ENCODE measurements around the gene RPL37A.
A peak's percentile ranks its signal among the peaks of the same experiment; 100 is the strongest.
"Not testable (repeated sequence)": the region's sequence is repeated elsewhere in the genome, so short reads cannot be mapped to it uniquely, and the experiment has no call there.

Gene RPL37A

GRCh38 chr2:216518566-216519119, 20.0 kb downstream of the RPL37A start:
- not testable (repeated sequence) for DNase-seq

GRCh38 chr2:216519154-216519762, 20.6 kb downstream of the RPL37A start:
- DNase-seq = peak; percentile 71

DNA sequence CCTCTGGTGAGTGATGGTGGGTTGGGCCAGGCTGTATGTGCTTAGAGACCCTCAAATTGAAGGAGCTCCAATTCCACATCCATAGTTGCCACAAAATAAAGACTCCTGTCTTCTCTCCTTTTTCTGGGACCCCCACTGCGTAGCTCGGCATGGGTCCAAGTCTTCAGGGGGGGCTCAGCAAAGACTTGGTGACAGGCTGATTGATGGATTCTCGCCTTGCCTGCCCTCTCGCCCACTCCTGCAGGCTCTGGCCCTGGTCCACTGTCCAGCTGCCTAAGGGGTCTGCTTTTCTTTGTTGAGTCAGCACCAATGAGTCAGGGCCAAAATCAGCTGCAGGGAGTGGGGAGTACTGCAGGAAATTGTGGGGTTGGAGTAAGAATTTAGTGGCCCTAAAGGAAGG, 21.5 kb downstream of the RPL37A start:
- no peak for DNase-seq

DNA sequence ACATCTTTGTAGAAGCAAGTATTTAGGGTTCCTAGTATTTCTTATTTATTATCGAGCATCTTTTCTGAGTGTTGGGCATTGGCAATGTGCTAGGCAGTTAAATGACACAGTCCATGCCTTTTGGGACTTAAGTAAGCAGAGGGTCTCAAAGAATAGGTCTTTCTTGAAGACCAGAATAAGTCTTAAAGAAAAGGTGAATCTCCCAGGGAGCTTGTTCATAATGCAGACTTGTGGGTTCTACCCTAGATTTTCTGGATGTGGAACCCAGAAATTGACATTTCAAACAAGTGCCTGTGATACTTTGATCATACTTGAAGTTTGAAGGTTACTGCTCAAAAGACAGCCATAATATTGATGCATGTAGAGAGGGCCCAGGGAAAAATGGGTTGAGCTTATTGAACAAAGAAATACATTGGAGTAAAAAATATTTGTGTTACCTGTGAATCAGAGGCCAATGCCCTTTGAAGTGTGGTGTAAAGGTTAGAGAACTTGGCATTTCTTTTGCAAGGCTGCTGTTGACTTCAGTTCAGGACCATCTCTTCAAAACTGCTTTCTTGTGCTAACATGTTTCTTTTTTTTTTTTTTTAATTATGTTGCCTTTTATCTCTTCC, 24.4 kb downstream of the RPL37A start:
- no peak for DNase-seq

GRCh38 chr2:216525972-216526371, 27.3 kb downstream of the RPL37A start:
- no peak for DNase-seq

DNA sequence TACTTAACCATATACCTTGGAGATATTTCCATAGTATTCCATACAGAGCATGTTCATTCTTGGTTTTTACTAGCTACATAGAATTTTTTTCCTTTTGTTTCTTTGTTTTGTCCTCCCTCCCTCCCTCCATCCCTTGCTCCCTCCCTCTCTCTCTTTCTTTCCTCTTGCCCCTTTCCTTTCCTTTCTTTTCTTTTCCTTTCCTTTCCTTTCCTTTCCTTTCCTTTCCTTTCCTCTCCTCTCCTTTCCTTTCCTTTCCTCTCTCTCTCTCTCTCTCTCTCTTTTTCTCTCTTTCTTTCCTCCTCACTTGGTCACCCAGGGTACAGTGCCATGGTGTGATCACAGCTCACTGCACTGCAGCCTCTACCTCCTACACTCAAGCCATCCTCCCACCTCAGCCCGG, 28.3 kb downstream of the RPL37A start:
- no peak for DNase-seq

GRCh38 chr2:216527600-216527999, 29.0 kb downstream of the RPL37A start:
- no peak for DNase-seq

DNA sequence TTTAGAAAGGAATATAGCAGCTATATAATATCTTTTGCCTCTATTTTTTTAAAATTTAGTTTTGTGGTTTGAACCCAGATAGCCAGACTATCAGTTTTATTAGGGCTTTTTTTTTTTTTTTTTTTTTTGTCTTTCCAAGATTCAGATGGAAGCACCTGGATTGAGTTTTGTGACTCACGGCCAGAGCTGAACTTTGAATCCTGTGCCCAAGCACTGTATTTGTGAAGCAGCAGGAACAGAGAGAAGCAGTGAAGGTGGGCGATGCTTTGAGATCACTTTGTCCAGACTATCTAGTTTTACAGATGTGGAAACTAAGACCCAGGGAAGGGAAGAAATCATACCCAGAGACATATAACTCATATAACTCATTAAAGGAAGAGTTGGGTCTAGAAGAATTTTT, 33.9 kb downstream of the RPL37A start:
- no peak for DNase-seq

- DNase-seq = no peak
Observed at GRCh38 chr2:216533609-216534008, 35.0 kb downstream of the RPL37A start.

DNA sequence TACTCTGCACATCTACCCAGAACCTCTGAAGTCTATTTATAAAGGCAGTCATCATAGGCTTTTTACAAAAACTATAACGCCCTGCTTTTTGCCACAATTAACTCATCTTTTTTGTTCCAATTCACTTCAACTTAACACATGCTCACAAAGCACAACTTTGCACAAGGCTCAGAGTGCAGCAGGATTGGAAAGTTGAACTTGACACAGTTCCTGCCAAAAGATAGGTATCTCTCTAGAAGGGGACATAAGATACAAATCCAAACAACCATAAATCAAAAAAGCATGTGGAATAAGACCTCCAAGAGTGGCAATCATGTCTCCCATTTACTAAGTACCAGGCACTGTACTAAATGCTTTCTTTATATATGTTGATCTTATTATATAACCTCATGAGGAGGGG, 36.2 kb downstream of the RPL37A start:
- no peak for DNase-seq

- DNase-seq = no peak
Observed at GRCh38 chr2:216535454-216535995, 36.9 kb downstream of the RPL37A start.

DNA sequence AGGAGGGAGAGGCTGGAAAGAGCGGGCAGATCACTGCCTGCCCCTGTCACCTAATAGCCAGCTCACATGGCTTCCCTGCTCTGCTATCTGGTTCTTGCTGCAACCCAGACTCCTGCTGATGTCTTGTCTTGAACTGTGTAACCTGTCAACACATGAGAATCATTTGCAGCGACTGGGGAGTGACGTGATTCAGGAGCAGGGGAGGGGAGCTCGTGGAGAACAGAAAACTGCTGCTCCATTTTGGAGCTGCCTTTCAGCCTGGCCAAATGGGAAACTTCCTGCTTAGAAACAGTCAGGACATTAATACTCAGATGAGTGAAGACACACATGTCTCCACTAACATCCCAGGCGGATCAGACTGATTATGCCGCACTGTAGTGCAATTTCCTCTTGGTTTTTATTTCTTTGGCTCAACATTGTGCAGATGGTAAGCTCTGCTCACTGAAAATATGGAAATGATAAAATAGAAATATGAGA, 38.1 kb downstream of the RPL37A start:
- DNase-seq = no peak

DNA sequence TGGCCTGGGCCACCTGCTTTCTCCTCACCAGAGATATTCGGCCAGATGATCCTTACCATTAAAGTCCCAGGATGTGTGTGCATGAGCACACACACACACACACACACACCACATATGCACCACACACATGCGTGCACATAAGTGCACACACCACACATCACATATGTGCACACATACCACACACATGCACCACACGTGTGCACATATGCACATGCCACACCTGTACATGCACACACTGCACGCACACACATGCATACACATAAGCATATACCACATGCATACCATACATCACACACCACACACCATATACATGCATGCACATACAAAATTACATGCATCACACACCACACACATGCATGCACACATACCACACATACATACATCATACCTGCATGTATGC, 38.7 kb downstream of the RPL37A start:
- no peak for DNase-seq

DNA sequence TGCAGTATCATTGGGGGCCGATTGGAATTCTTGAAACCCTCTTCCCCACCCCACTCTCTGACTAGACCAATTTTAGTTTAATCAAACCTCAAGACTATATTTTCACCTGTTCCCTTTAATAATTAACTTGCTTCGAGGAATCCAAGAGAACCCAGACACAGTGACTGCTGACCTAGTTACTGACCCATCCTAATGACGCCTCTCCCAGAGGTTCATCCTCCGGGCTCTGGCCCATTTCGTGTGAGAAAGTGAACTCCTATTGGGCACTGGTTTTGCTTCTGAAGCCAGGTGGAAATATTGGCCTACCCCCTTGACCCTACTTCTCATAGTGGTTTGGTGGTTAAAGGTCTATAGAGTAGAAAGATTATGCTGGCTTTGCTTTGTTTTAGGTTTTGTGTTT, 39.9 kb downstream of the RPL37A start:
- no peak for DNase-seq

GRCh38 chr2:216539120-216539519, 40.5 kb downstream of the RPL37A start:
- no peak for DNase-seq

- peak; percentile 49 for DNase-seq
Observed at GRCh38 chr2:216539791-216540241, 41.2 kb downstream of the RPL37A start.

GRCh38 chr2:216540920-216541319, 42.3 kb downstream of the RPL37A start:
- DNase-seq = no peak

- DNase-seq = no peak
Observed at GRCh38 chr2:216541505-216541904, 42.9 kb downstream of the RPL37A start.

DNA sequence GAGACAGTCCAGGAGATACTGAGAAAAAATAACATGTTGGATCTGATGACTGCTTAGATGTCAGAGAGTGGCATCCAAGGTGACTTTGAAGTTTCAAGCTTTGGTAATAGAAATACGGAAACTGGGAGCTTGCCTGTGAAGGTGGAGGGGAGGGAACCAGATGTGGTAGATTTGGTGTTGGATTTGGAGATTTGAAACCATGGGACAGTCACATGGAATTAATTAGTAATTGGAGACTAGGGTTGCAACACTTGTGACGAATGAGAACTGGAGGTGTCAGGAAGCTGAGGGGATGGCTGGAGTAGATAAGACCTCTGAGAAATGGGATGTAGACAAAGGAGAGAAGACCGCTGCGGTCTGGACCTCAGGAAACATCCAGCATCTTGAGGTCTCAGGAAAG, 46.7 kb downstream of the RPL37A start:
- DNase-seq = no peak

DNA sequence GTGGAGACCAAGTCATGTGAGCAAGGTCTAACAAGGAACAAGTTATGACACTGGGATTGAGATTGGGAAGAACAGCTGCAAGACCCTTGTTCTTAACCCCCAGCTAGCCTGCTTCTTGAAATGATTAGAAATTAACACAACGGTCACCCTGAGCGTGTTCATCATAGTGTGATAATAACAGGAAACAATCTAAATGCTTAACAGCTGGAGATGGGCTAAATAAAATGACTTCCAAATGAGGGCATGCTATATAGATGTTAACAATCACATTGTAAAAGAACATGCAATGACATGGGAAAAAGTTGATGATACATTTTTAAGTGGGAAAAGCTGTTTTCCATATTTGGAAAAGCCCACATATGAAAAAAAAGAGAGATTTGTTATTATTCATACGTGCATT, 47.6 kb downstream of the RPL37A start:
- no peak for DNase-seq

GRCh38 chr2:216546641-216547403, 48.2 kb downstream of the RPL37A start:
- DNase-seq = no peak

GRCh38 chr2:216548901-216549331, 50.3 kb downstream of the RPL37A start:
- no peak for DNase-seq

DNA sequence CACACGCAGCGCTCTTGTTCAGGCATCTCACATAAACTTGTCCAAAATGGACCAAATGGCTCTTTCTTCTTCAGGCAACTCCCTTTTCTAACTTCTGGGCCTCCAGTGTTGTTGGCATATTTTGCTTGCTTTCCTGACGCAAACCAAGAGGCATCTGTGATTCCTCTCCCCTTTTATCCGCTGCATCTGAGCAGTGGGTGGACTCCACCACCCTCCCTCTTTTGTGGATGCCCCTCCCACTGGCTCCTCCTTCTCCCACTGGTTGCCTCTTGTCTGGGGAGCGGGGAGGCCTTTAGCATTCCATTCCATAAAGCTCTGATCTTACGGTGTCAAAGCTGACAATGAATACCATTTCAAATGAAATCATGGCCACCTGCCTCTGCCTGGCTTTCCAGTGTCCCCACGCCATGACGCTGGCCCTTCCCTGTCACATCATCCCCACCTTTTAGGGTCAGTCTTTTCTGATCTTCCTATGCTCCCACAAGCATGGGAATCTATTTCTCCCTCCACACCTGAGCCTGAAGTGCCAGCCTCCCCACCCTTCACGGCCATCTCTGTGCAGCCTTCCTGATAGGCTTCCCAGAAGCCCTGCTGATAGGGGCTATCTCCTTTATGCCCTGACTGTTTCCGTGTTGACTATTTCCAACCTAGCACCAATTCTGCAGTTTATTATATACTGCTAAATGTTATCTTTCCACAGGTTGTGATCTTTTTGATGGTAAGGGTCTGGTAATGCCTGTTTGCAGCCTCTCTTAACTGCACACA, 51.5 kb downstream of the RPL37A start:
- no peak for DNase-seq
